ENCODE data around the gene ANKRD16.

DNA sequence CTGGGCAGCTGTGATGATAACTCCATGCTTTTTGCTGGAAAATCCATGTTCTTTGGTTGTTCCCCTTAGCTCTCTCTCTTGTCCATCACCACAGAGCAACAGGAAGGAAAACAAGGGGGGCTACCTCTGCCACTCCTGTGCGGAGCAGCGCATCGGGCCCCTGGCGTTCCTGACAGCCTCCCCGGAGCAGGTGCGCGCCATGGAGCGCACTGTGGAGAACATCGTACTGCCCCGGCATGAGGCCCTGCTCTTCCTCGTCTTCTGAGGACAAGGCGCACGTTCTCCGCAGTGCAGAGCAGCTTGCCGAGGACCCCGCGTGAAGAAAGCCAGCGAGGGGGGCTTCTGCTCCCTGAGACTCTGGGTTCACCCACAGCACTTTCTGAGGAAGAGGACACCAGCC lies 47.3 kb upstream of the ANKRD16 start:
- TF ChIP-seq, protein P1, sequence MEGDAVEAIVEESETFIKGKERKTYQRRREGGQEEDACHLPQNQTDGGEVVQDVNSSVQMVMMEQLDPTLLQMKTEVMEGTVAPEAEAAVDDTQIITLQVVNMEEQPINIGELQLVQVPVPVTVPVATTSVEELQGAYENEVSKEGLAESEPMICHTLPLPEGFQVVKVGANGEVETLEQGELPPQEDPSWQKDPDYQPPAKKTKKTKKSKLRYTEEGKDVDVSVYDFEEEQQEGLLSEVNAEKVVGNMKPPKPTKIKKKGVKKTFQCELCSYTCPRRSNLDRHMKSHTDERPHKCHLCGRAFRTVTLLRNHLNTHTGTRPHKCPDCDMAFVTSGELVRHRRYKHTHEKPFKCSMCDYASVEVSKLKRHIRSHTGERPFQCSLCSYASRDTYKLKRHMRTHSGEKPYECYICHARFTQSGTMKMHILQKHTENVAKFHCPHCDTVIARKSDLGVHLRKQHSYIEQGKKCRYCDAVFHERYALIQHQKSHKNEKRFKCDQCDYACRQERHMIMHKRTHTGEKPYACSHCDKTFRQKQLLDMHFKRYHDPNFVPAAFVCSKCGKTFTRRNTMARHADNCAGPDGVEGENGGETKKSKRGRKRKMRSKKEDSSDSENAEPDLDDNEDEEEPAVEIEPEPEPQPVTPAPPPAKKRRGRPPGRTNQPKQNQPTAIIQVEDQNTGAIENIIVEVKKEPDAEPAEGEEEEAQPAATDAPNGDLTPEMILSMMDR (conservative IDR thresholded peaks at IDR 0.05; ENCODE audit: low read depth in 2 of 2): no peak
- TF ChIP-seq POLR2AphosphoS5 (IDR thresholded peaks at IDR 0.05; ENCODE audit: low read depth): no peak

All from GM23338 (cell line).